NCI-H2227 (cell line): ENCODE measurements around the gene KRTAP5-4.
"Not testable (repeated sequence)": the region's sequence is repeated elsewhere in the genome, so short reads cannot be mapped to it uniquely, and the experiment has no call there.

Experiments
- DNase-seq: peaks from one replicate; lab custom pipeline; 2025; ENCODE audit not compliant: unreplicated experiment; lab: John Stamatoyannopoulos, UW

Gene KRTAP5-4

GRCh38 chr11:1653541-1654387, 31.8 kb upstream of the KRTAP5-4 start:
- no peak for DNase-seq

GRCh38 chr11:1652771-1653540, 31.0 kb upstream of the KRTAP5-4 start:
- peak; percentile 91 for DNase-seq

- DNase-seq: no peak
Measured at GRCh38 chr11:1652442-1652770, 30.5 kb upstream of the KRTAP5-4 start.

GRCh38 chr11:1652026-1652425, 30.1 kb upstream of the KRTAP5-4 start:
- DNase-seq: no peak

GRCh38 chr11:1651411-1651980, 29.6 kb upstream of the KRTAP5-4 start:
- no peak for DNase-seq

GRCh38 chr11:1650918-1651262, 29.0 kb upstream of the KRTAP5-4 start:
- DNase-seq: no peak

- DNase-seq: no peak
Measured at GRCh38 chr11:1650034-1650917, 28.3 kb upstream of the KRTAP5-4 start.

- no peak for DNase-seq
Measured at GRCh38 chr11:1648653-1649420, 26.9 kb upstream of the KRTAP5-4 start.

GRCh38 chr11:1647901-1648652, 26.1 kb upstream of the KRTAP5-4 start:
- DNase-seq: no peak

- DNase-seq: not testable (repeated sequence)
Measured at GRCh38 chr11:1646540-1646939, 24.6 kb upstream of the KRTAP5-4 start.

- DNase-seq: no peak
Measured at GRCh38 chr11:1645357-1645821, 23.5 kb upstream of the KRTAP5-4 start.

- no peak for DNase-seq
Measured at GRCh38 chr11:1644601-1645356, 22.8 kb upstream of the KRTAP5-4 start.

GRCh38 chr11:1643146-1643690, 21.3 kb upstream of the KRTAP5-4 start:
- no peak for DNase-seq

- no peak for DNase-seq
Measured at GRCh38 chr11:1642288-1643145, 20.6 kb upstream of the KRTAP5-4 start.

GRCh38 chr11:1641096-1641495, 19.2 kb upstream of the KRTAP5-4 start:
- no peak for DNase-seq

GRCh38 chr11:1640076-1640946, 18.4 kb upstream of the KRTAP5-4 start:
- peak; percentile 44 for DNase-seq

GRCh38 chr11:1639666-1640065, 17.7 kb upstream of the KRTAP5-4 start:
- no peak for DNase-seq
